ENCODE results near the gene KCNJ2. TPM values are rescaled to one million over a fixed set of nuclear protein-coding genes. Genes with fewer than 3 reads are reported as not detected.

The KCNJ2 gene
- polyA plus RNA-seq, 1 experiment = 1.2 TPM

- POLR2A ChIA-PET = no interaction called here
- CTCF ChIA-PET = interaction anchor here (1.2 to 2.8 kb wide), 3 partner anchors 529 to 531 kb away, joined by 3 to 14 read pairs (median 5); no protein-coding TSS in a partner anchor
- DNase-seq (ENCODE audit: low read depth) = peak; percentile 14
- H3K36me3 ChIP-seq (ENCODE audit: control insufficient read depth, insufficient read depth, low read length) = no peaks in the 10 kb centered on the region
- no peak overlapping the region for H3K4me3 ChIP-seq (ENCODE audit: low read depth, low read length)
- H3K27me3 ChIP-seq (ENCODE audit: control insufficient read depth, insufficient read depth, low read length) = no peaks in the 10 kb centered on the region
- no peak for TF ChIP-seq CTCF (IDR thresholded peaks at IDR 0.05; ENCODE audit: insufficient read depth, low read depth, low read length)
Observed at GRCh38 chr17:70138291-70138865, 31.0 kb upstream of the KCNJ2 start.

DNA sequence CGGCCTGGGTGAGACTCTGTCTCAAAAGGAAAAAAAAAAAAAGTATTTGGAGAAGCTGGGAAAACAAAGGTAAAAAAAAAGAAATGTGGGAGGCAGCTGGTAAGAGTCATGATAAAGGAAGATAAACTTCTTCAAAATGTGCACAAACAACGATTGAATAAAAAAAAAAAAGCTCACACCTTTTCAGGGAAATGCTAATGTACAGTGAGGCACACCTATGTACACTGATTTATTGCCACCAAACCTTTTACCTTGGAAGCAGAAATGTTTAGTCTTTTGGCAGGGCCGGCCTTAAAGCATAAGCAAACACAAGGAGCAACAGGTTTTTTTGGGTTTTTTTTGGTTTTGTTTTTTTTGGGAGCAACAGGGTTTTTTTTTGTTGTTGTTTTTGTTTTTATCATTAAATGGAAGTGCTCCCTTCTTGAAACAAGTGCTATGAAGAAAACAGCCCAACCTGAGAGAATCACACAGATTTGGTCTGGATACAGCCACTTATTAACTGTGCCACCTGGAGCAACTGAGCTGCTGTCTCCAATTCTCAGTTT is 29.8 kb upstream of the KCNJ2 start:
- DNase-seq (ENCODE audit: low read depth) = no peak
- H3K27me3 ChIP-seq (ENCODE audit: control insufficient read depth, insufficient read depth, low read length) = no peaks in the 10 kb centered on the region
- no peaks in the 10 kb centered on the region for H3K36me3 ChIP-seq (ENCODE audit: control insufficient read depth, insufficient read depth, low read length)
- ChIA-PET CTCF (interaction anchor here (0.6 to 2.8 kb wide), 3 partner anchors 495 to 532 kb away, joined by 3 to 14 read pairs (median 4); no protein-coding TSS in a partner anchor), POLR2A (no interaction called here)
- no peak overlapping the region for H3K4me3 ChIP-seq (ENCODE audit: low read depth, low read length)
- TF ChIP-seq CTCF (IDR thresholded peaks at IDR 0.05; ENCODE audit: insufficient read depth, low read depth, low read length) = no peak

- TF ChIP-seq CTCF (IDR thresholded peaks at IDR 0.05; ENCODE audit: insufficient read depth, low read depth, low read length) = peak; percentile 54; the same call in 1 of the 2 replicates
- H3K36me3 ChIP-seq (ENCODE audit: control insufficient read depth, insufficient read depth, low read length) = no peaks in the 10 kb centered on the region
- H3K4me3 ChIP-seq (ENCODE audit: low read depth, low read length) = no peak overlapping the region
- H3K27me3 ChIP-seq (ENCODE audit: control insufficient read depth, insufficient read depth, low read length) = no peaks in the 10 kb centered on the region
- no peak for DNase-seq (ENCODE audit: low read depth)
- CTCF ChIA-PET = interaction anchor here (0.6 to 2.1 kb wide), 17 partner anchors 9 to 620 kb away, joined by 3 to 20 read pairs (median 3); no protein-coding TSS in a partner anchor
- POLR2A ChIA-PET = no interaction called here
Observed at GRCh38 chr17:70144260-70144846, 25.0 kb upstream of the KCNJ2 start.

DNA sequence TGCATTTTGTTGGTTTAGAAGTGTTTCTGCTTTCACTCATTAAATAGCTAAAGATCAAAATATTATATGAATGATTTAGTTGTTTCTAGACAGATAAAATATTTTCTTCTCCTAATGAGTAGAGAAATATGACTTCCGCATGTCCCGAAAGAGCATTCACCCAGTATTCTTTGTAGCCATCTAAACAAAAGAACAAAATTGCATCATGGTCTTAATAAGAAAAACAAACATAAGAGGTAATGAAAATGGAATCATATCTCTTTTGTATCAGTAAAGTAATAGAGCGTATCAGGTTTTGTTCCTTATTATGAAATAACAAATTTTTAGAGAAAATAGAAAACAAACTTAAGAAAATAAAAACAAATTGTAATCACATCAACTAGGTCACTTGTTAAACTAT is 16.1 kb upstream of the KCNJ2 start:
- ChIA-PET CTCF (interaction anchor here (0.8 kb wide), 1 partner anchor 9 kb away, joined by 7 read pairs; no protein-coding TSS in a partner anchor), POLR2A (no interaction called here)
- no peaks in the 10 kb centered on the region for H3K36me3 ChIP-seq (ENCODE audit: control insufficient read depth, insufficient read depth, low read length)
- no peak for DNase-seq (ENCODE audit: low read depth)
- H3K27me3 ChIP-seq (ENCODE audit: control insufficient read depth, insufficient read depth, low read length) = 0 out of 2 replicates have a peak, but pooled peaks cover 1% of the 10 kb centered on the region
- H3K4me3 ChIP-seq (ENCODE audit: low read depth, low read length) = no peak overlapping the region
- no peak for TF ChIP-seq CTCF (IDR thresholded peaks at IDR 0.05; ENCODE audit: insufficient read depth, low read depth, low read length)

DNA sequence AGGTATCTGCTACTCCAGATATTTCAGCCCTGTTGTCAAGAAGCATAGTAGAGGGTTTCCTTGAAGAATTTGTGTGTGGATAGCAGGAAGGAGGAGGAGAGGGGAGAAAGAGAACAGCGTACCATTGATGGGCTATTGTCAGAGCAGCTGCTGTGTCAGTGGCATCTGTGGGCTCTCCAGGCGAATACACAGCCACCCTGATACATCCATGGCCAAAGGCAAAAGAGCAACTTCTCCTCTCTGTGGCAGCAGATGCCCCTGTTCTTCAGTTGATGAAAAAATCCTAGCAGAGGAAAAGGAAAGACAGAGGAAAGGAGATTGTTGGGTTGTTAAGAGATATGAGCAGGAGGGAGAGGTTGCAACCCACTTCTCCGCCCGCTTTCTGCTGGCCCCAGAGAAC is 12.2 kb upstream of the KCNJ2 start:
- ChIA-PET POLR2A (no interaction called here), CTCF (interaction anchor here (1.6 kb wide), 1 partner anchor 10 kb away, joined by 4 read pairs; no protein-coding TSS in a partner anchor)

More for the DNA sequence above, 12.2 kb upstream of the KCNJ2 start:
- Histone ChIP-seq H3K27me3 (ENCODE audit: control insufficient read depth, insufficient read depth, low read length) (0 out of 2 replicates have a peak, but pooled peaks cover 1% of the 10 kb centered on the region), H3K4me3 (ENCODE audit: low read depth, low read length) (no peak overlapping the region), H3K36me3 (ENCODE audit: control insufficient read depth, insufficient read depth, low read length) (no peaks in the 10 kb centered on the region)
- no peak for DNase-seq (ENCODE audit: low read depth)
- no peak for TF ChIP-seq CTCF (IDR thresholded peaks at IDR 0.05; ENCODE audit: insufficient read depth, low read depth, low read length)

All from BJ (cell line).